HG03521 (cell line): ENCODE results near the gene NEB.
"Not testable (repeated sequence)": the region's sequence is repeated elsewhere in the genome, so short reads cannot be mapped to it uniquely, and the experiment has no call there.

ENCODE experiments used
- ATAC-seq: cut with Tn5 transposase; IDR thresholded peaks from one replicate; pipeline ENCODE4 v1.9.1; 2021; ENCODE audit warnings: mild to moderate bottlenecking, moderate library complexity; ENCODE audit not compliant: unreplicated experiment

The NEB gene

DNA sequence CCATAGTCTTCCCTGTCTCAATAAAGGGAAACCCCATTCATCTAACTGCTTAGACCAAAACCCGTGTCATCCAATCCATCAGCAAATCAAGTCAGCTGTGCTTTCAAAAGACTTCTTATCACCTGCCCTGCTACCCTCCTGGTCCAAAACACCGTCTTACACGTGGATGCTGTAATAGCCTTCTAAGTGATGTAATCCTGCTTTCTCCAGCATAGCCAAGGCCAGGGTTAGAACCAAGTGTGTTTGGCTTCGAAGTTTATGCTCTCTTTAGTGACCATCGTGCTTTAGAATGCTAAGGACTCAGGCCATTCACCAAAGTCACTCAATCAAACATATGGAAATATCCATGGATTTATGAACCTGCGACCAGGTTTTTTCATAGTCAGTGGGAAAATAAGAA, 25.5 kb downstream of the NEB start:
- ATAC-seq = no peak

DNA sequence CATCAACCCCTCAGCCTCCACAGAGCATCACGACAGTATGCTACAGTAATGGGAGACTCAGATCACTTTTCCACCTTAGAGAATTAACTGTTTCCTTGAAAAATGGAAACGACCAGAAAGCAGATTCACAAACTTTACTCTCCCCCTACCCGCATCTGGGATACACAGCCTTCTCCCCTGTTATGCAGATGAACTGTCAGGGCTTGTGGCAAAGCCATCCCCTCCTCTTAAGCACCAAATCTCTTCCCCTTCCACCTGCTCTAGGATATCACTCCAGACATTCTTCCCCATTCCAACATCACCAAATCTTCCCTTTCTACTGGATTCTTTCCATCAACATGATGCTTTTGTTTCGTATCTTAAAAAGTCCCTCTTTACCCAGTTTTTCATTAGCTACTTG, 26.4 kb downstream of the NEB start:
- no peak for ATAC-seq

DNA sequence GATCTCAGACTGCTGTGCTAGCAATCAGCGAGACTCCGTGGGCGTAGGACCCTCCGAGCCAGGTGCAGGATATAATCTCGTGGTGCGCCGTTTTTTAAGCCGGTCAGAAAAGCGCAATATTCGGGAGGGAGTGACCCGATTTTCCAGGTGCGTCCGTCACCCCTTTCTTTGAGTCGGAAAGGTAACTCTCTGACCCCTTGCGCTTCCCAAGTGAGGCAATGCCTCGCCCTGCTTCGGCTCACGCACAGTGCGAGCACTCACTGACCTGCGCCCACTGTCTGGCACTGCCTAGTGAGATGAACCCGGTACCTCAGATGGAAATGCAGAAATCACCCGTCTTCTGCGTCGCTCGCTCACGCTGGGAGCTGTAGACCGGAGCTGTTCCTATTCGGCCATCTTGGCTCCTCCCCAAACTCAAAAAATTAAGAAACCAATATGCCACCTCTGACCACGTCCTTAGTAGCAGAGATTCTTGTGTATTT, 29.8 kb downstream of the NEB start:
- ATAC-seq = not testable (repeated sequence)

DNA sequence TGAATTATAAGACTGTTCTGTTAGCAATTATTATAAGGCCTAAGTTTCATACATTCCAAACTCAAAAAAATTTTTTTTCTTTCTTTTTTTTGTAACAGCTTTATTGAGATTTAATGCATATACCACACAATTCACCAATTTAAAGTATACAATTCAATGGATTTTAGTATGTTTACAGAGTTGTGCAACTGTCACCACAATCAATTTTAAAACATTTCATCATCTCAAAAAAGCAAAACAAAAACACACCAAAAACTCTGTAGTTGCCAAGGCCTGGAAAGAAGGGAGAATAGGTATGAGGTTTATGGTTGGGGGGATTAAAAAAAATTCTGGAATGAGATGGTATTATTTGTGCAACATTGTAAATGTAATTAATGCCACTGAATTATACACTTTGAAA, 36.1 kb downstream of the NEB start:
- not testable (repeated sequence) for ATAC-seq

DNA sequence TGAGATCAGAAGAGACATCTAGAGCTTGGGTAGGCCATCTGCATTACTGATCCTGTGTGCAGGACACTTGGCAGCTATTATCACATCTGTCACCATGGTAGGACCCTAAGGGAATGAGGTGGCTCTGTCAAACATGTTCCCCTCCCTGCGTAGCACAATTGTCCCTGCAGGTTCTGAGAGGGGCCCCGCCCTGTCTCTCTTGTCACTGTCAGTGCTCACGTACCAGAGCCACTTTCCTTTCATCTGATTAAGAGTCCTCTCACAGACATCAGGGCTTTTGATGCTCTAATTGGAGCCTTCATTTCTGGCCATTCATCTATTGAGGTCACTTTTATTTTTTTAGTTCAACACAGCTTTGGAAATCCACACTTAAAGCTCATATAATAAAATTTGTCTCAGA, 38.5 kb downstream of the NEB start:
- ATAC-seq = no peak

DNA sequence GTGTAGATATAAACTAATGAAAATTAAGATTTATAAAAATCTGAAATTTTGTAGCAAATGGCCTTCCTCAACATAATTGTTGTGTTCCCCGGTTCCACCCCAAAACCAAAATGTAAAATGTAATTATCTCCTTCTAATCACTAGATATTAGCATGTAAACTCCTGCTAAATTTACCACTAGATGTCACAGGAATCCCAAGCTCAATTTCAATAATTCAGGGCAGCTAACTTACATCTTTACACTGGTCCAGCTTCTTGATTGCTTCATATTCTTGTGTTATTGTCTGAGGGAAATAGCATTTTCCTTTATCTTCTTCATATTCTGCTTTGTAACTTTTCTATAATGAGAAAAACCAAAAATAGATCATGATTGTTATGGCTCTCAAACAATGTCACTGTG, 42.6 kb downstream of the NEB start:
- no peak for ATAC-seq

DNA sequence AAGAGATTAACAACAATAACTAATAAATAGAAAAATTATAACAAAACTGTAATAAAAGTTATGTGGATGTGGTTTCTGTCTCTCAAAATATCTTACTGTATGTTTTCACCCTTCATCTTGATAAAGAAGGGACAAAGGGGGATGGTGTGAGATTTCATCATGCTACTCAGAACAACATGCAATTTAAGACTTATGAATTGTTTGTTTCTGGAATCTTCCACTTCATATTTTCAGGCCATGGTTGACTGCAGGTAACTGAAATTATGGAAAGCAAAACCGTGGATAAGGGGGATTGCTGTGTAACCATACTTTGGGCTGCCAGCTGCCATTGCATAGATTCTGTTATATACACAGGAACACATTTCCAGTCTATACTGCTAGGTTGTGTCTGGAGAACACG, 45.6 kb downstream of the NEB start:
- no peak for ATAC-seq

DNA sequence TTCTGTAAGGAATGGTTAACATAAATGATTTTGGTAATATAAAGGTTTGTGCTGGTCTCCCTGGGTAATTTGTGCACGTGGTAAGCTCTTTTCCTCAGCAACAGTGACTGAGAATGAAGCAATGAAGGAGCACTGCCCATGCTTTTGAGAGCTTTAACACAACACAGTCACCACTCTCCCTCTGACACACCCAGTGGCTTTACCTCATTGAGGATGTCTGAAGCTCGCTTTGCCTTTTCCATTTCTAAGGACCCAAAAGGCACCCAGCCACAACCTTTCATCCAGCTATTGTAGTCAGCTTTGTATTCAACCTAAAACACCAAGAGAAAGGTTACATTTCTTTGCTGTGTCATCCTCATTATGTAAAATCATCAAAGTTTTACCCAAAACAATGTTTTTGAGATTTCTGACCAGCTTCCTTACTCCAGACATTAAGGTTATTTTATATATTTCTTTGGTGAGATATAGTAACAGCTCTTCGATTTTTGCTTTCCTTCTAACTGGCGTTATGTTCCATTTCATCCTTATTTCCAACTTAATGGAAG, 51.7 kb downstream of the NEB start:
- no peak for ATAC-seq

DNA sequence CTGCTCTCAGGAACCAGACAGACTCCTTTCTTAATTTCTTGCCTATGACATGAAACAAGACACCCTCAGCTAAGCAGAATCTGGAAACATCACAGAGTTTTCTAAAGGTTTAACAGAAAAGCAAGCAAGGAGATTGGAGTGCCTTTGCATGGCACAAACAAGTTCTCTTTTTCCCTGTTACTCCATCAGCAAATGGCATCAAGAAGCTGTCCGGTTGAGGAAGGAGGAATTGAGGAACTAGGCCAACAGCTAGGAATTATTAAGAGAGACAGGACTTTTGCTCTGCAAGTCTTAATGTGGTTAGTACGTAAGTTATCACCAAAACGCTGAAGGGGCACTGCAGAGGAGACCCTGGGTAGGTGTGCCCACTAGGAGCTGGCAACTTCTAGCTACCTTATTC, 53.2 kb downstream of the NEB start:
- no peak for ATAC-seq

DNA sequence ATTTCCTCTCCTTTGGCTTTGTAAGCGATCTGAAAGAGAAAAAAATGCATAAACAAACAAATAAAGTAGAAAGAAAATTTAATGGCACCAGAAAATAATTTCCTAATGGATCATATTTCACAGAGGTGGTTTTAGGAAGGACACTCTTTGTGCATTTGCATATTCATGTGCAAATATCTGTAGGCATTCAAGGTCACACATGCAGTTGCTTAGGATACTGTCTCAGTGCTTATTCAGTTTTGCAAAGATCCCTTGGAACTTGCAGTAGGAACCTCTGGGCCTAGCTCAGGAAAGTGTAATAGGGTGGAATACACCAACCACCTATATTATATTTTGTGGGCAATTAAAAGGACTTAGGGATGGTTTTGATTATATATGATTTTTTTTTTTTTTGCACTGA, 54.3 kb downstream of the NEB start:
- ATAC-seq = no peak

DNA sequence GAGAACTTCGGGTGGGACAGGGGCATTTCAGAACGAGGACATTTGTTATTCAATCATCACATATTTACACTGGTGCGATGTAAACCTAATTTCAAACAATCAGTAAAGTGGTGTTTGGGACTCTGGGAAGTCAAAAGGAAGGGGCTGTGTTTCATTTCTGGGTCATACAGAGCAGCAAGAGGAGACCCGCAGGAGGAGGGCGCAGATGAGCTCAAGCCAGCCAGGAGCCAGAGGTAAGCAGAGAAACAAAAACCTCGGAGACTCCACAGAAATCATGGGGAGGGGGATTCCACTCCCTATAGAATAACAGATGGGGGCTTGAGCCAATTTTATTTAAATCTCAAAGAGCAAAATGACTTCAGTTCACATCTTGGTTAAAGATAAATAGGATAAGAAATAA, 55.4 kb downstream of the NEB start:
- ATAC-seq = no peak

DNA sequence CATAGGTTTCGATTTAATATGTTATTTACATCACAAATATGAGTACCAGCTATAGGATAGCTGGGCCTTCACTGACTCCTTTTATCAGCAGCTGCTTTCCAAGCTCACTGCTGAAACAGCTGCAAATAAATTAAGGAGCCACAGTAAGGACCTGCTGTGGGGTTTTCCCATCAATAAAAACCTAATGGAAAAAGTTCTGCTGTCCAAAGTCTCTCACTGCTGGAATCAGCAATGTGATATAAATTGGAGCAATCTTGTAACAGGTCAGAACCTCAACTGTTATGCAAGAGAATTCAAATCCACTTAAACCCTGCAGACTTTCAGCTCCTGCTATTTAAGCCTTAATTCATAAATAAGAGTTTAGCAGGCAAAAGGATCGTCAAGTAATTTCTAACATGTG, 61.3 kb downstream of the NEB start:
- no peak for ATAC-seq

DNA sequence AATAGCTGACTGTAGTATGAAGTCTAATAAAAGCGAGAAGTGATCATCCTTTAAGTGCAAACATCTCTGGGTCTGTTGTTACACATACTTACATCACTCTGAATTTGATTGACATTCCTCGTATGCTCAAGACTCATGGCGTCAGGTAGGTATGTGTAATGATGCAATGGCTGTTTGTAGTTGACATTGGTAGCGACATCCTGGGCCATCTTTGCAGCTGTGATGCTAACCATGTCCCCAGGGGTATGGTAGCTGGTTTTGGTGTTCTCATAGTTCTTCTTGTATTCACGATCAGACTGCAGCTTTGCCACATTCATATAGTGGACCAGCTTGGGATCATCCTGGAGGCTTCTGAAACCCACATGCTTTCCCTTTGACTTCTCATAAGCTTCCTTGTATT, 62.0 kb downstream of the NEB start:
- ATAC-seq = no peak

DNA sequence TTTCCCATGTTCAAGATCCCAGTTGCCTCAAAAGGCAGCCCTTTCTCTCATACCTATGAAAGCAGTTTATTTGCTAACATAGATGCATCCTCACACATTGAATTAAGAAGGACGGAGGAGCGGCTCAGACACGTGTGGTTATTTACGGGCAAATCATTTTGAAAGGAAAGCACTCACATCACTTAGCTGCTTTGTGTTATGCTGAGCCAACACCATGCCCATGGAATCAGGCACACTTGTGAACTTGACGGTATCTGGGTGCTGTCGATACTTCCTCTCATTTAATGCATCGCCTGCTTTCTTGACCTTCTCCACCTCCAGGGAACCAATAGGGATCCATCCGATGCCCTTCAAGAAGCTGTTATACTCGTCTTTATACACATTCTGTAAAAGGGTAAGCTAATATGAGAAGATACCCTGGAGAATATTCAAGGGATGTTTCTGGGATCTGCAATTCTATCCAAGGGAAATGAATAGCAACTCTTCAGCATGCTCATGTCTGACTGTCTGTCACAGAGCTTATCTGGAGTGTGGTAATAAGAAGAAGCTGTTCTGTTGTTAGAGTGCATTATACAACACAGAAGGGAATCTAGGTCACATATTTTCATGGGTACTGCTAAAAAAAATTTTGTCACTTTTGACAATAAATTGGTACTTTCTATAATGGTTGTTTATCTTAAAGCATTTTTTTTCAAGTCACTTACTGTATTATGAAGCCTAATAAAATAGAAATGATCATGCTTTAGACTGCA, 63.3 kb downstream of the NEB start:
- ATAC-seq = no peak

DNA sequence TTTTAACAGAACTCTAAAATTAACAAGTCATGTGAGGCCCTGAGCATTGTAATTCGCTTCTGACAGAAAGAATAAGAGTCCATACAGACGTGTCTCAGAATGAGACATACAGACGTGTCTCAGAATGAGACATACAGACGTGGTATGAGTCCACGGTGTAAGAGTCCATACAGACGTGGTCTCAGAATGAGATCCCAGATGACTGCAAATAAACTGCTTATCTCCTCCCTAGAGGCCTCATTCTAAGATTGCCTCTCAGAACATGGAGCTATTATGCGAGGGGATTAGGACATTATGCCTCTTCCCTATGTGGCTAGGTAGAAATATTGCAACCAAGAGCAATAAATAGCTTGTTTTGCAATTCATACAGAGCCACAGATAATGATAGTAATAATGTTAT, 63.9 kb downstream of the NEB start:
- no peak for ATAC-seq

DNA sequence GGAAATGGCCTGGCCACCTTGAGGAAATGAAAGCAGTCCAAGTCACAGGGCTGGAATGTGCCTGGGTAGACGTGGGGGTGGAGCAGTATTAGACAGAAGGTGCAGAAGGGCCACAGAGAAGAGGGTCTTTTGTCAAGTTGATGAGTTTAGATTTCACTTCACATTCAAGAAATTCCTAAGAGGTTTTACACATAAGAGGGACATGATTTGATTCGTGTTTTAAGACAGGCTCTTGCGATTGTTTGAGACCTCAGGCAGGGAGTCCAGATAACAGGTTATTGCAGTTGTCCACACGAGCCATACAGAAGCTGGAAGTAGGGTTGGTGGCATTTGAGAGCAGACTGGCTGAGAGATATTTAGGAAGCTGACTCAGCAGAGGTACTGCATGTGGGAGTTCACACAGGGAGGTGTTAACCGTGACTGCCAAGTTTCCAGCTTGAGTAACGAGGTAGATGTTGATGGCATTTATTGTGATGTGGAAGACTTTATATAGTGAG, 64.6 kb downstream of the NEB start:
- no peak for ATAC-seq

DNA sequence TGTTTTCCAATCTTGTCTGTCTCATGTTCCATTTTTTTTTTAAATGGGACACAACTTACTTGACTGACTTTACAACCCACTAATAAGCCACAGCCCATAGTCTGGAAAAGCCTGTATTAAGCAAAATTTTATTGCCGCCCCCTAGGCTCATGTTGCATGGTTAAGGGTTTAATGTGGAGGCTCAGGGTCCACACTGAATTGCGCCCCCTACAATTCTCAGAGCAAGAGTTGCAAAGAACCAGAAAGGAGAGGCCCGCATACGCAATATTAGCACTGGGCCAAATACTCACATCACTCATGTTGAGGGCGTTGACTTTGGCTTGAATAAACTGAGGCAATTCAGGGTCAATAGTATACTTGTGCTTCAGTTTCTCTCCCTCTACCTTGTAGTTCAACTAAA, 65.5 kb downstream of the NEB start:
- no peak for ATAC-seq

DNA sequence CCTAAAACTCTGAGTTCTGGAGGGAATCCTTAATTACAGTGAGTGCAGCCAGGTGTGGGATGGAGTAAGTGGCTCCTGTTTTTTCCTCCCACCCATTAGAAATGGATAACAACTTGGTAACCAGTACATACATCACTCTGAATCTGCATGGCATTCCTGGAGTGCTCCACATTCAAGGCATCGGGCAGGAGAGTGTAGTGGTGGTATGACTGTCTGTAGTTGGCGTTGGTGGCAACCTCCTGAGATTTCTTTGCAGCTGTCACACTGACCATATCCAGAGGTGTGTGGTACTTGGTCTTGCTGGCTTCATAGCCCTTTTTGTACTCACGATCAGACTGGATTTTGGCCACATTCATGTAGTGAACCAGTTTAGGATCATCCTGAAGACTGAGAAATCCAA, 68.3 kb downstream of the NEB start:
- ATAC-seq = no peak

DNA sequence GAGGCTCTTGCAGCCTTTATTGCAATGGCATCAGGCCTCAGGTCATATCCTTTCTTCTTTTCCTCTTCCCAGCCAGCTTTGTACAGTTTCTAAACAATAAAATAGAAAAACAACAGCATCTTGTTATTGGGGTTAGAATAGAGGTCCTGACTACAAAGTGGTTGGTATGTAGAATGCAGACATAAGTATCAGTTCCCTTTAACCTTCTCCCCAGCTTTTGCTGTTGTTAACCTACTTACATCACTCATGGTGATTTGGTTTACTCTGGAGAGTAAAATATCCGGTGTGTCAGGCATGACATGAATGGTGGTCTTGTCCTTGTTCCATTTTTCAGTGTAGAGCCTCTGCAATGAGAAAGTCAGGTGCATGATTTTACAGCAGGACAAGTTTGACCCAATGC, 69.8 kb downstream of the NEB start:
- ATAC-seq = no peak

DNA sequence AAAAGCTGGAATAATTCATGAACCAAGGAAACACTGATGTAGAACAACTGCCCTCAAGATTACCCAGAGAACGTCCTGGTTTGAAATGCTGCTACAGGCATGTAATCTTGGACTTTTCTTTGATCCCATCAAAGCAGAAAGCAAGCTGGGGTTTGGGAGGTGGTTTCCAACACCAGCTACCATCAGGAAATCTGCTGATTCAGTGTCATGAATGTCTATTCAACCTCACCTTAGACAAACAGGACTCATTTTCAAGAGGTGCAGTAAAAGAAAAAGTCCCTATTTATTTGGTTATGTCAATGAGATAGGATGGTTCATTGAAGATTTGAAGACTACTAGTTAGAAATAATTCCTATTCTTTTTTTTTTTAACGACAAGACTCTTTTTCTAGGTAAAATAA, 72.7 kb downstream of the NEB start:
- ATAC-seq = no peak

DNA sequence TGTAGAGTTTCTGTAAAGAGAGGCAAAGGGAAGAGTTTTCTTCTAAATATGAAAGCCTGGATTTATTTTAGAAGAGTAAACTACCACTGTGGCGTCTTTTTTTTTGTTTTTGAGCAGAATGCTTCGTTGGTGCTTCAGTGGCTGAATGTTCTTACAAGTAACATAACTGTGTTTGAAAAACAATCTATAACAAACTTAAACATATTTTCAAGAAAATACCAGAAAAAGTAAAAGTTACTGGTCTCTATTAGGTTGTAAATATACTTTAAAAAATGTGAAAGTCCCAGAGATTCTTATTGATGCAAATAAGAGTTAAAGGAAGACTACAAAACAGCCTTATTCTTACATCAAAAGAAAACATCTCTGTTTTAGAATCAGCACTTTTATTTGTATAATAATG, 76.2 kb downstream of the NEB start:
- ATAC-seq = no peak

DNA sequence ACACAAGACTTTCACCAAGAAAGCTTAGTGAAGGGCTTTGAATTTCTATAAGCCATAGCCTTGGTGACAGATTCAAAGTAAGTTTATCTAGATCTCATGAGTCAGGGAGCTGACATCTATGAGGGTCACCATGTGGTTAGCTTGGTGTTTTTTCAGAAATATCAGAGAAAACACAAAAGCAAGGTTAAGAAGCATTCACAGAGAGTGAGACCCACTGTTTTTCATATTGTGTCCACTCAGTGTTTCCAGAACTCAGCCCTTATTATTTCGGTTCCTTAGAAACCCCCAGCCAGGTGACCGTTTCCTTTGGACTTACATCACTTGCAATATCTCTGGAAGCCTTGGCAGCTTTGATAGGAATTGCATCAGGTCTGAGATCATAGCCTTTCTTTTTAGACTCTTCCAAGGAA, 76.6 kb downstream of the NEB start:
- ATAC-seq = no peak
